ENCODE measurements around the gene XPNPEP1. TPM values are rescaled to one million over a fixed set of nuclear protein-coding genes. Genes with fewer than 3 reads are reported as not detected.

Gene XPNPEP1
- total RNA-seq, 1 experiment from 2014 or later = 71.3 TPM

DNA sequence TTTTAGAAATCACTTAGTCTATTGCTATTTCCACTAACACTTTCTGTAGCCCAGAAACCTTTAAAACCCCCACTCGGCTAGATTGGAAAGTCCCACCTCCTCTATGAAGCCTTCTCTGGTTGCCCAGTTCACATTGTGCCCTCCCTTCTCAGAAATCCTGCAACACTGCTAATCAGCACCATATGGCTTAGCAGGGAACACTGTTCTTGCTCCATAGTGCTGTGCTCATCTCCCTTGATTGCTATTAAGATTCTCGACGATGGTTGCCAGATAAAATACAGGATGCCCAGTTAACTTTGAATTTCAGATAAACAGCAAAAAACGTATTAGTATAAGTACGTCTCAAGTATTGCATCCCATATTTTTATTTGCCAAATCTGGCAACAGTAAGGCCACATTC is 40.1 kb upstream of the XPNPEP1 start:
- Histone ChIP-seq H2BK5ac (ENCODE audit: insufficient read length, low read length) (no peak overlapping the region), H3K4me2 (ENCODE audit: insufficient read depth, insufficient read length, low read length) (no peak overlapping the region), H2AK5ac (ENCODE audit: insufficient read length, low read length) (no peak overlapping the region), H3K23ac (ENCODE audit: insufficient read length, low read depth, low read length) (no peak overlapping the region), H2BK120ac (ENCODE audit: low read depth, low read length, poor library complexity, severe bottlenecking) (no peak overlapping the region), H3K4me1 (ENCODE audit: insufficient read depth, low read length) (peaks cover 9% of the 10 kb centered on the region; the same call in 1 of the 2 replicates), H3K23me2 (ENCODE audit: insufficient read length, low read depth, low read length, poor library complexity, severe bottlenecking) (peaks cover 3% of the 10 kb centered on the region), H3K18ac (ENCODE audit: insufficient read length, low read depth, low read length) (no peak overlapping the region), H3K56ac (ENCODE audit: insufficient read length, low read depth, low read length) (no peak overlapping the region), H3K79me1 (ENCODE audit: insufficient read depth, low read depth, low read length, poor library complexity, severe bottlenecking) (no peaks in the 10 kb centered on the region), H3K9me3 (ENCODE audit: control insufficient read depth, low read depth, low read length) (no peaks in the 10 kb centered on the region), H3K4ac (ENCODE audit: low read depth, low read length) (no peak overlapping the region), H3K27ac (ENCODE audit: insufficient read length, low read depth, low read length) (no peak overlapping the region), H4K8ac (replicated peaks; ENCODE audit: insufficient read length, low read depth, low read length) (no peak overlapping the region), H2BK20ac (ENCODE audit: low read depth, low read length, poor library complexity, severe bottlenecking) (no peak overlapping the region), H4K91ac (ENCODE audit: insufficient read length, low read depth, low read length) (no peak overlapping the region), H2AFZ (ENCODE audit: low read length) (no peak overlapping the region), H2BK12ac (ENCODE audit: insufficient read length, low read depth, low read length) (no peak overlapping the region), H3K14ac (ENCODE audit: insufficient read depth, low read length) (no peak overlapping the region), H4K5ac (ENCODE audit: insufficient read length, low read depth, low read length) (no peak overlapping the region), H3K9ac (ENCODE audit: extremely low read depth, insufficient read length, low read length) (no peak overlapping the region), H4K20me1 (ENCODE audit: control insufficient read depth, insufficient read depth, insufficient read length) (no peaks in the 10 kb centered on the region), H3K27me3 (ENCODE audit: insufficient read depth, low read length) (no peaks in the 10 kb centered on the region), H3T11ph (ENCODE audit: low read length) (no peak overlapping the region), H2BK15ac (ENCODE audit: low read depth, low read length) (no peak overlapping the region), H3K79me2 (ENCODE audit: insufficient read depth, low read length) (no peaks in the 10 kb centered on the region)
- WGBS (ENCODE audit: extremely low coverage, insufficient read length, low lambda C conversion rate) = no CpG with 5 or more reads among the region's 5 CpGs
- Mint-ChIP-seq H3K27me3 (ENCODE audit: low read depth) (no peaks in the 10 kb centered on the region; the same call in 1 of the 2 replicates), H3K9me3 (no peaks in the 10 kb centered on the region; a peak in 1 of 5 replicates), H3K36me3 (ENCODE audit: insufficient read depth in 1 of 3, low read depth in 3 of 3) (no peaks in the 10 kb centered on the region; a peak in 1 of 7 replicates), H3K27ac (peak overlapping the region in 1 of 3 experiments; percentile 78; a peak in 2 of 7 replicates), H3K4me1 (peaks cover 44% of the 10 kb centered on the region in 2 experiments), H3K4me3 (no peak overlapping the region)
- no peak for DNase-seq
- TF ChIP-seq, protein P1, sequence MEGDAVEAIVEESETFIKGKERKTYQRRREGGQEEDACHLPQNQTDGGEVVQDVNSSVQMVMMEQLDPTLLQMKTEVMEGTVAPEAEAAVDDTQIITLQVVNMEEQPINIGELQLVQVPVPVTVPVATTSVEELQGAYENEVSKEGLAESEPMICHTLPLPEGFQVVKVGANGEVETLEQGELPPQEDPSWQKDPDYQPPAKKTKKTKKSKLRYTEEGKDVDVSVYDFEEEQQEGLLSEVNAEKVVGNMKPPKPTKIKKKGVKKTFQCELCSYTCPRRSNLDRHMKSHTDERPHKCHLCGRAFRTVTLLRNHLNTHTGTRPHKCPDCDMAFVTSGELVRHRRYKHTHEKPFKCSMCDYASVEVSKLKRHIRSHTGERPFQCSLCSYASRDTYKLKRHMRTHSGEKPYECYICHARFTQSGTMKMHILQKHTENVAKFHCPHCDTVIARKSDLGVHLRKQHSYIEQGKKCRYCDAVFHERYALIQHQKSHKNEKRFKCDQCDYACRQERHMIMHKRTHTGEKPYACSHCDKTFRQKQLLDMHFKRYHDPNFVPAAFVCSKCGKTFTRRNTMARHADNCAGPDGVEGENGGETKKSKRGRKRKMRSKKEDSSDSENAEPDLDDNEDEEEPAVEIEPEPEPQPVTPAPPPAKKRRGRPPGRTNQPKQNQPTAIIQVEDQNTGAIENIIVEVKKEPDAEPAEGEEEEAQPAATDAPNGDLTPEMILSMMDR (conservative IDR thresholded peaks at IDR 0.05) = no peak

Data from H9 (cell line).